ENCODE results near the gene CSN3.

DNA sequence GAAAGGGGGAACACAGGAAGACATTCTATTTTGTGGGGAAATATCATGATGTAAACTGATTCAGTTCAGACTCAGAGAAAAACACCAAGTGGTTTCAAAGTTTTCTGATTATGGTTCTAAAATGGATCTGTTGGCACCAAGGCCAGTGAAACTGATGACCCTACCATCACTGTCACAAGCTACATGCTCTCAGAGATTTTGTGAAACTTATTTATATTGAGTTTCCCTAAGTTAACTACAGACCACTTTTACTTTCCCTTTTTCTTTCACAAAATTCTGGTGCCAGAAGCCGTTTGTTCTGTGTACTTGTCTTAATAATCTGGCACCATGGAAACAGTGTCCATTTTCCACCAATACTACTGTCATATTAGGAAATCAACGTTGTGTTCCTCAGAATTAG is 48.9 kb downstream of the CSN3 start:
- TF ChIP-seq, protein P1, sequence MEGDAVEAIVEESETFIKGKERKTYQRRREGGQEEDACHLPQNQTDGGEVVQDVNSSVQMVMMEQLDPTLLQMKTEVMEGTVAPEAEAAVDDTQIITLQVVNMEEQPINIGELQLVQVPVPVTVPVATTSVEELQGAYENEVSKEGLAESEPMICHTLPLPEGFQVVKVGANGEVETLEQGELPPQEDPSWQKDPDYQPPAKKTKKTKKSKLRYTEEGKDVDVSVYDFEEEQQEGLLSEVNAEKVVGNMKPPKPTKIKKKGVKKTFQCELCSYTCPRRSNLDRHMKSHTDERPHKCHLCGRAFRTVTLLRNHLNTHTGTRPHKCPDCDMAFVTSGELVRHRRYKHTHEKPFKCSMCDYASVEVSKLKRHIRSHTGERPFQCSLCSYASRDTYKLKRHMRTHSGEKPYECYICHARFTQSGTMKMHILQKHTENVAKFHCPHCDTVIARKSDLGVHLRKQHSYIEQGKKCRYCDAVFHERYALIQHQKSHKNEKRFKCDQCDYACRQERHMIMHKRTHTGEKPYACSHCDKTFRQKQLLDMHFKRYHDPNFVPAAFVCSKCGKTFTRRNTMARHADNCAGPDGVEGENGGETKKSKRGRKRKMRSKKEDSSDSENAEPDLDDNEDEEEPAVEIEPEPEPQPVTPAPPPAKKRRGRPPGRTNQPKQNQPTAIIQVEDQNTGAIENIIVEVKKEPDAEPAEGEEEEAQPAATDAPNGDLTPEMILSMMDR (conservative IDR thresholded peaks at IDR 0.05; ENCODE audit: low read length): no peak
- TF ChIP-seq EZH2phosphoT487 (IDR thresholded peaks at IDR 0.05; ENCODE audit: borderline replicate concordance, low read depth, low read length): no peak
